Brain microvascular endothelial cell (primary cell): ENCODE data around the gene GRIA1.

Experiments used
- DNase-seq: peaks from one replicate; pipeline ENCODE4 v3.0.0-alpha.2; 2020
- H3K27ac ChIP-seq: fragments of 250-450 bp; sonication (Bioruptor Pico); 2 replicates; pipeline ENCODE4 v1.5.1; 2020; ENCODE audit warnings: mild to moderate bottlenecking, moderate library complexity
- H3K27me3 ChIP-seq: fragments of 250-450 bp; sonication (Bioruptor Pico); replicated peaks from 2 replicates; pipeline ENCODE4 v1.5.1; 2020; ENCODE audit warnings: mild to moderate bottlenecking
- H3K36me3 ChIP-seq: fragments of 250-450 bp; sonication (Bioruptor Pico); replicated peaks from 2 replicates; pipeline ENCODE4 v1.5.1; 2020; ENCODE audit warnings: mild to moderate bottlenecking
- H3K4me3 ChIP-seq: 2 replicates; pipeline ENCODE4 v1.5.1; 2011; ENCODE audit warnings: low read depth, mild to moderate bottlenecking, control low read depth, low read length, moderate library complexity
- in situ Hi-C: cut with HindIII; loops from 2 replicates; pipeline ENCODE4 v1.10.0; 2017; ENCODE audit warnings: low sequenced_read_pairs, low pct_ligation_motif_present
- TF ChIP-seq, protein P1 (sequence below): IDR thresholded peaks from 2 replicates; pipeline ENCODE4 v1.5.1; 2011; ENCODE audit warnings: low read depth, mild to moderate bottlenecking, moderate library complexity, low read length, control low read depth, inconsistent platforms; ENCODE audit errors: missing control alignments

The GRIA1 gene

GRCh38 chr5:153770066-153770465, 279.6 kb downstream of the GRIA1 start:
- H3K36me3 ChIP-seq: no peaks in the 10 kb centered on the region
- H3K27me3 ChIP-seq: no peaks in the 10 kb centered on the region
- TF ChIP-seq, protein P1, sequence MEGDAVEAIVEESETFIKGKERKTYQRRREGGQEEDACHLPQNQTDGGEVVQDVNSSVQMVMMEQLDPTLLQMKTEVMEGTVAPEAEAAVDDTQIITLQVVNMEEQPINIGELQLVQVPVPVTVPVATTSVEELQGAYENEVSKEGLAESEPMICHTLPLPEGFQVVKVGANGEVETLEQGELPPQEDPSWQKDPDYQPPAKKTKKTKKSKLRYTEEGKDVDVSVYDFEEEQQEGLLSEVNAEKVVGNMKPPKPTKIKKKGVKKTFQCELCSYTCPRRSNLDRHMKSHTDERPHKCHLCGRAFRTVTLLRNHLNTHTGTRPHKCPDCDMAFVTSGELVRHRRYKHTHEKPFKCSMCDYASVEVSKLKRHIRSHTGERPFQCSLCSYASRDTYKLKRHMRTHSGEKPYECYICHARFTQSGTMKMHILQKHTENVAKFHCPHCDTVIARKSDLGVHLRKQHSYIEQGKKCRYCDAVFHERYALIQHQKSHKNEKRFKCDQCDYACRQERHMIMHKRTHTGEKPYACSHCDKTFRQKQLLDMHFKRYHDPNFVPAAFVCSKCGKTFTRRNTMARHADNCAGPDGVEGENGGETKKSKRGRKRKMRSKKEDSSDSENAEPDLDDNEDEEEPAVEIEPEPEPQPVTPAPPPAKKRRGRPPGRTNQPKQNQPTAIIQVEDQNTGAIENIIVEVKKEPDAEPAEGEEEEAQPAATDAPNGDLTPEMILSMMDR: no peak
- no peak overlapping the region for H3K27ac ChIP-seq
- no peak overlapping the region for H3K4me3 ChIP-seq
- in situ Hi-C loops: no loop called here
- no peak for DNase-seq

- DNase-seq: no peak
- Histone ChIP-seq H3K36me3 (no peaks in the 10 kb centered on the region), H3K27ac (no peak overlapping the region), H3K27me3 (no peaks in the 10 kb centered on the region), H3K4me3 (no peak overlapping the region)
- in situ Hi-C loops: no loop called here
- TF ChIP-seq, protein P1: no peak
These were observed 284.2 kb downstream of the GRIA1 start for GRCh38 chr5:153774686-153775085.

DNA sequence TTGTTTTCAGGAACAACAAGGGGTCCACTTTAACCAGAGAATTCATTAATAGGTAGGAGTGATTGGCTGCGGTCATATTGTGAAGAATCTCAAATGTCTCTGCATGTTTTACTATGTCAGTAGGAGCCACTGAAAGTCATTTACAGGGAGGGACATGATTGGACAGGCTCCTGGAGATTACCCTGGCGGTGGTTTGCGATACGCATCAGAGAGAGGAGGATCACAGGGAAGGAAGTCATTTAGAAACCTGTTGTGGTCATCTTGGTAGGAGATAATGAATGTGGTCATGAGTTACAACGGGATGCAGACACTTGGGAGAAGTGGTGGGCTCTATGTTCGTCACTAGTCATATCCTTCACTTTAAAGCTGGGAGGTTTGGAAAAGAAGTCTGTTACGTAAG, 285.5 kb downstream of the GRIA1 start:
- no peak for DNase-seq
- H3K27me3 ChIP-seq: no peaks in the 10 kb centered on the region
- TF ChIP-seq, protein P1: no peak
- in situ Hi-C loops: no loop called here
- H3K27ac ChIP-seq: no peak overlapping the region
- H3K4me3 ChIP-seq: no peak overlapping the region
- H3K36me3 ChIP-seq: no peaks in the 10 kb centered on the region

- in situ Hi-C loops: no loop called here
- H3K27me3 ChIP-seq: no peaks in the 10 kb centered on the region
- H3K27ac ChIP-seq: no peak overlapping the region
- no peaks in the 10 kb centered on the region for H3K36me3 ChIP-seq
- TF ChIP-seq, protein P1: no peak
- DNase-seq: no peak
- no peak overlapping the region for H3K4me3 ChIP-seq
These were observed 287.5 kb downstream of the GRIA1 start for GRCh38 chr5:153777681-153778581.

DNA sequence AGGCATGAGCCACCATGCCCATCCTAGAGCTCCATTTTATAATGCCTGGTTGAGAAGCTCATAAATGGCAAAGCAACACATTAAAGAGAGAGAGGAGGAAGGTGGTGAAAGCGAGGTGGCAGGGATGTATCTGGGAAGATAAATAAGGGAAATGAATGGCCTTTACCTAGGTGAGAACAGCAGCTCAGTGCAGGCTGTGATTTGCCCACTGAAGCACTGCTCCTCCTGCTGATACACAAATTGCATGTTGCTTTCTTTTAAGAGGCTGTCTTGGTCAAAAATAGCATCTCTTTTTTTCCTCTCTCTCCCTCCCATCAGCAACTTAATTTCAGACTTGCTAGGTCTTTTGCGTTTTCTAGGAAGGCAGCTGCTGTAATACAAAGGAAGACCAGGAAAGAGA, 289.4 kb downstream of the GRIA1 start:
- Histone ChIP-seq H3K27me3 (no peaks in the 10 kb centered on the region), H3K4me3 (no peak overlapping the region), H3K27ac (no peak overlapping the region), H3K36me3 (no peaks in the 10 kb centered on the region)
- TF ChIP-seq, protein P1: no peak
- in situ Hi-C loops: no loop called here
- no peak for DNase-seq
